ENCODE data around the gene LGI4. TPM values are rescaled to one million over a fixed set of nuclear protein-coding genes. Genes with fewer than 3 reads are reported as not detected.
A peak's percentile ranks its signal among the peaks of the same experiment; 100 is the strongest.
"Not testable (repeated sequence)": the region's sequence is repeated elsewhere in the genome, so short reads cannot be mapped to it uniquely, and the experiment has no call there.

Gene LGI4
- polyA plus RNA-seq, 4 donors: 0.45 to 14.5 (median 4.1) TPM

GRCh38 chr19:35155441-35155840 is 20.6 kb upstream of the LGI4 start:
- Histone ChIP-seq H3K36me3 (ENCODE audit: control insufficient read depth in 3 of 3, insufficient read depth in 2 of 3, low read depth in 1 of 3, low read length in 3 of 3) (peaks cover 0 to 7% (median 2%) of the 10 kb centered on the region in 3 donors), H3K27ac (ENCODE audit: low read depth in 1 of 3, low read length in 2 of 3) (peak overlapping the region in 1 of 3 donors; percentile 88), H3K4me1 (ENCODE audit: control insufficient read depth in 3 of 3, insufficient read depth in 2 of 3, low read depth in 1 of 3, low read length in 2 of 3) (peaks cover 0 to 10% (median 7%) of the 10 kb centered on the region in 3 donors), H3K9me3 (ENCODE audit: control insufficient read depth in 2 of 2, insufficient read depth in 1 of 2, low read depth in 1 of 2, low read length in 1 of 2) (no peaks in the 10 kb centered on the region), H3K27me3 (ENCODE audit: control insufficient read depth in 3 of 3, insufficient read depth in 3 of 3, low read length in 3 of 3) (peaks cover 0 to 18% (median 2%) of the 10 kb centered on the region in 3 donors), H3K4me3 (ENCODE audit: low read depth in 1 of 3, low read length in 3 of 3) (peak overlapping the region; percentile 46 to 69 (median 63))
- 8 to 15% (median 10%) methylated on average over 15 to 17 of the region's 17 CpGs for WGBS, 3 donors
- DNase-seq: peak in 1 of 2 donors; percentile 21
- FAIRE-seq: no peak

- Histone ChIP-seq H3K4me3 (ENCODE audit: low read depth in 1 of 3, low read length in 3 of 3) (peak within 1 kb of the TSS; percentile 46 to 69 (median 63)), H3K27ac (ENCODE audit: low read depth in 1 of 3, low read length in 2 of 3) (peak within 1 kb of the TSS in 1 of 3 donors; percentile 88), H3K9me3 (ENCODE audit: control insufficient read depth in 2 of 2, insufficient read depth in 1 of 2, low read depth in 1 of 2, low read length in 1 of 2) (no peaks in the 10 kb centered on the region), H3K27me3 (ENCODE audit: control insufficient read depth in 3 of 3, insufficient read depth in 3 of 3, low read length in 3 of 3) (peaks cover 0 to 18% (median 2%) of the 10 kb centered on the region in 3 donors), H3K4me1 (ENCODE audit: control insufficient read depth in 3 of 3, insufficient read depth in 2 of 3, low read depth in 1 of 3, low read length in 2 of 3) (peaks cover 0 to 10% (median 7%) of the 10 kb centered on the region in 3 donors), H3K36me3 (ENCODE audit: control insufficient read depth in 3 of 3, insufficient read depth in 2 of 3, low read depth in 1 of 3, low read length in 3 of 3) (peaks cover 0 to 7% (median 2%) of the 10 kb centered on the region in 3 donors)
- DNase-seq: peak; percentile 35 to 82
- FAIRE-seq: no peak
- WGBS, 3 donors: 1 to 2% (median 1%) methylated on average over 42 to 49 of the region's 49 CpGs
Observed at GRCh38 chr19:35154525-35155406, 19.9 kb upstream of the LGI4 start, which contains the start of gene FXYD5. FXYD5 (plus strand) TSS chr19:35154735; CDS start chr19:35155551, 816 bp downstream.

- H3K4me3 ChIP-seq (ENCODE audit: low read depth in 1 of 3, low read length in 3 of 3): peak overlapping the region; percentile 46 to 69 (median 63)
- FAIRE-seq (no peak), DNase-seq (peak in 1 of 2 donors; percentile 73)
- 0 to 2% (median 1%) methylated on average over 23 to 36 of the region's 36 CpGs for WGBS, 3 donors
- peaks cover 0 to 10% (median 7%) of the 10 kb centered on the region in 3 donors for H3K4me1 ChIP-seq (ENCODE audit: control insufficient read depth in 3 of 3, insufficient read depth in 2 of 3, low read depth in 1 of 3, low read length in 2 of 3)
- peak overlapping the region in 1 of 3 donors; percentile 88 for H3K27ac ChIP-seq (ENCODE audit: low read depth in 1 of 3, low read length in 2 of 3)
- H3K36me3 ChIP-seq (ENCODE audit: control insufficient read depth in 3 of 3, insufficient read depth in 2 of 3, low read depth in 1 of 3, low read length in 3 of 3): peaks cover 0 to 7% (median 2%) of the 10 kb centered on the region in 3 donors
- peaks cover 0 to 18% (median 2%) of the 10 kb centered on the region in 3 donors for H3K27me3 ChIP-seq (ENCODE audit: control insufficient read depth in 3 of 3, insufficient read depth in 3 of 3, low read length in 3 of 3)
- H3K9me3 ChIP-seq (ENCODE audit: control insufficient read depth in 2 of 2, insufficient read depth in 1 of 2, low read depth in 1 of 2, low read length in 1 of 2): no peaks in the 10 kb centered on the region
Observed at GRCh38 chr19:35153701-35154524, 19.1 kb upstream of the LGI4 start.

- H3K4me3 ChIP-seq (ENCODE audit: low read depth in 1 of 3, low read length in 3 of 3); H3K27ac ChIP-seq (ENCODE audit: low read depth in 1 of 3, low read length in 2 of 3); DNase-seq; H3K36me3 ChIP-seq (ENCODE audit: control insufficient read depth in 3 of 3, insufficient read depth in 2 of 3, low read depth in 1 of 3, low read length in 3 of 3); FAIRE-seq; H3K9me3 ChIP-seq (ENCODE audit: control insufficient read depth in 2 of 2, insufficient read depth in 1 of 2, low read depth in 1 of 2, low read length in 1 of 2): not testable (repeated sequence)
- Histone ChIP-seq H3K27me3 (ENCODE audit: control insufficient read depth in 3 of 3, insufficient read depth in 3 of 3, low read length in 3 of 3) (peaks cover 0 to 18% (median 2%) of the 10 kb centered on the region in 3 donors), H3K4me1 (ENCODE audit: control insufficient read depth in 3 of 3, insufficient read depth in 2 of 3, low read depth in 1 of 3, low read length in 2 of 3) (peaks cover 0 to 10% (median 7%) of the 10 kb centered on the region in 3 donors)
- WGBS, 3 donors: 53 to 59% (median 58%) methylated on average over 10 of the region's 10 CpGs
Observed at GRCh38 chr19:35153129-35153522, 18.3 kb upstream of the LGI4 start.

GRCh38 chr19:35151273-35152065 is 16.6 kb upstream of the LGI4 start:
- Histone ChIP-seq H3K27me3 (ENCODE audit: control insufficient read depth in 3 of 3, insufficient read depth in 3 of 3, low read length in 3 of 3) (peaks cover 0 to 18% (median 2%) of the 10 kb centered on the region in 3 donors), H3K9me3 (ENCODE audit: control insufficient read depth in 2 of 2, insufficient read depth in 1 of 2, low read depth in 1 of 2, low read length in 1 of 2) (no peaks in the 10 kb centered on the region), H3K27ac (ENCODE audit: low read depth in 1 of 3, low read length in 2 of 3) (no peak overlapping the region), H3K4me3 (ENCODE audit: low read depth in 1 of 3, low read length in 3 of 3) (no peak overlapping the region), H3K36me3 (ENCODE audit: control insufficient read depth in 3 of 3, insufficient read depth in 2 of 3, low read depth in 1 of 3, low read length in 3 of 3) (no peaks in the 10 kb centered on the region), H3K4me1 (ENCODE audit: control insufficient read depth in 3 of 3, insufficient read depth in 2 of 3, low read depth in 1 of 3, low read length in 2 of 3) (peaks cover 0 to 10% (median 7%) of the 10 kb centered on the region in 3 donors)
- 81 to 87% (median 83%) methylated on average over 20 of the region's 20 CpGs for WGBS, 3 donors
- no peak for DNase-seq
- FAIRE-seq: no peak

GRCh38 chr19:35150445-35150844 is 15.6 kb upstream of the LGI4 start:
- Histone ChIP-seq H3K4me1 (ENCODE audit: control insufficient read depth in 3 of 3, insufficient read depth in 2 of 3, low read depth in 1 of 3, low read length in 2 of 3) (peaks cover 0 to 10% (median 7%) of the 10 kb centered on the region in 3 donors), H3K4me3 (ENCODE audit: low read depth in 1 of 3, low read length in 3 of 3) (no peak overlapping the region), H3K27me3 (ENCODE audit: control insufficient read depth in 3 of 3, insufficient read depth in 3 of 3, low read length in 3 of 3) (peaks cover 0 to 14% (median 2%) of the 10 kb centered on the region in 3 donors), H3K36me3 (ENCODE audit: control insufficient read depth in 3 of 3, insufficient read depth in 2 of 3, low read depth in 1 of 3, low read length in 3 of 3) (no peaks in the 10 kb centered on the region), H3K9me3 (ENCODE audit: control insufficient read depth in 2 of 2, insufficient read depth in 1 of 2, low read depth in 1 of 2, low read length in 1 of 2) (no peaks in the 10 kb centered on the region), H3K27ac (ENCODE audit: low read depth in 1 of 3, low read length in 2 of 3) (no peak overlapping the region)
- FAIRE-seq (no peak), DNase-seq (no peak)
- 53 to 75% (median 56%) methylated on average over 2 of the region's 2 CpGs for WGBS, 3 donors

GRCh38 chr19:35149463-35149862 is 14.6 kb upstream of the LGI4 start:
- peaks cover 0 to 13% (median 7%) of the 10 kb centered on the region in 3 donors for H3K4me1 ChIP-seq (ENCODE audit: control insufficient read depth in 3 of 3, insufficient read depth in 2 of 3, low read depth in 1 of 3, low read length in 2 of 3)

More at GRCh38 chr19:35149463-35149862, 14.6 kb upstream of the LGI4 start:
- no peaks in the 10 kb centered on the region for H3K9me3 ChIP-seq (ENCODE audit: control insufficient read depth in 2 of 2, insufficient read depth in 1 of 2, low read depth in 1 of 2, low read length in 1 of 2)
- 71 to 82% (median 77%) methylated on average over 3 of the region's 3 CpGs for WGBS, 3 donors
- H3K4me3 ChIP-seq (ENCODE audit: low read depth in 1 of 3, low read length in 3 of 3): no peak overlapping the region
- no peak for FAIRE-seq
- H3K36me3 ChIP-seq (ENCODE audit: control insufficient read depth in 3 of 3, insufficient read depth in 2 of 3, low read depth in 1 of 3, low read length in 3 of 3): no peaks in the 10 kb centered on the region
- peaks cover 0 to 21% (median 2%) of the 10 kb centered on the region in 3 donors for H3K27me3 ChIP-seq (ENCODE audit: control insufficient read depth in 3 of 3, insufficient read depth in 3 of 3, low read length in 3 of 3)
- DNase-seq: no peak
- H3K27ac ChIP-seq (ENCODE audit: low read depth in 1 of 3, low read length in 2 of 3): no peak overlapping the region
